ENCODE measurements around the gene ZC3H10. TPM values are rescaled to one million over a fixed set of nuclear protein-coding genes. Genes with fewer than 3 reads are reported as not detected.
A peak's percentile ranks its signal among the peaks of the same experiment; 100 is the strongest.

Gene ZC3H10
- total RNA-seq, 1 experiment from 2014 or later, result 11.3 TPM

- TF ChIP-seq FOXP4 (CRISPR knock-in tag; IDR thresholded peaks at IDR 0.05) (no peak), TP53 (CRISPR knock-in tag; IDR thresholded peaks at IDR 0.05) (peak; percentile 69; the same call in 1 of the 2 replicates), RORB (CRISPR knock-in tag; IDR thresholded peaks at IDR 0.05) (no peak), ETV6 (CRISPR knock-in tag; IDR thresholded peaks at IDR 0.05) (no peak; the same call in 1 of the 2 replicates)
These were observed 38.9 kb upstream of the ZC3H10 start (continued) for GRCh38 chr12:56078931-56079722.

GRCh38 chr12:56079723-56080555 lies 38.1 kb upstream of the ZC3H10 start, which contains the start of gene ERBB3:
Gene ERBB3 (plus strand): TSS chr12:56080165. CDS start chr12:56080301, 136 bp downstream.
- Mint-ChIP-seq H3K9me3 (no peaks in the 10 kb centered on the region), H3K4me3 (peak within 1 kb of the TSS; percentile 89), H3K27ac (peak within 1 kb of the TSS; percentile 98), H3K4me1 (peaks cover 23% of the 10 kb centered on the region), H3K27me3 (ENCODE audit: low read depth) (no peaks in the 10 kb centered on the region), H3K36me3 (peaks cover 12% of the 10 kb centered on the region)
- ChIA-PET POLR2A (interaction anchor here (0.6 to 2.9 kb wide), 14 partner anchors 25 to 938 kb away, joined by 3 to 34 read pairs (median 4); partner anchors contain the start of genes MYL6, PA2G4, RAB5B and RNF41), CTCF (interaction anchor here (0.6 to 2.6 kb wide), 25 partner anchors 10 to 350 kb away, joined by 3 to 16 read pairs (median 4); partner anchors contain the start of genes ESYT1, ORMDL2, PA2G4 and RAB5B)
- peak; percentile 82 for DNase-seq (ENCODE audit: low spot score)
- ATAC-seq, result peak; percentile 49
- TF ChIP-seq RELA (CRISPR knock-in tag; IDR thresholded peaks at IDR 0.05; ENCODE audit: borderline replicate concordance), result no peak
- no peak for TF ChIP-seq NFYB (CRISPR knock-in tag; conservative IDR thresholded peaks at IDR 0.05; ENCODE audit: low read depth)
- TF ChIP-seq, protein P1, sequence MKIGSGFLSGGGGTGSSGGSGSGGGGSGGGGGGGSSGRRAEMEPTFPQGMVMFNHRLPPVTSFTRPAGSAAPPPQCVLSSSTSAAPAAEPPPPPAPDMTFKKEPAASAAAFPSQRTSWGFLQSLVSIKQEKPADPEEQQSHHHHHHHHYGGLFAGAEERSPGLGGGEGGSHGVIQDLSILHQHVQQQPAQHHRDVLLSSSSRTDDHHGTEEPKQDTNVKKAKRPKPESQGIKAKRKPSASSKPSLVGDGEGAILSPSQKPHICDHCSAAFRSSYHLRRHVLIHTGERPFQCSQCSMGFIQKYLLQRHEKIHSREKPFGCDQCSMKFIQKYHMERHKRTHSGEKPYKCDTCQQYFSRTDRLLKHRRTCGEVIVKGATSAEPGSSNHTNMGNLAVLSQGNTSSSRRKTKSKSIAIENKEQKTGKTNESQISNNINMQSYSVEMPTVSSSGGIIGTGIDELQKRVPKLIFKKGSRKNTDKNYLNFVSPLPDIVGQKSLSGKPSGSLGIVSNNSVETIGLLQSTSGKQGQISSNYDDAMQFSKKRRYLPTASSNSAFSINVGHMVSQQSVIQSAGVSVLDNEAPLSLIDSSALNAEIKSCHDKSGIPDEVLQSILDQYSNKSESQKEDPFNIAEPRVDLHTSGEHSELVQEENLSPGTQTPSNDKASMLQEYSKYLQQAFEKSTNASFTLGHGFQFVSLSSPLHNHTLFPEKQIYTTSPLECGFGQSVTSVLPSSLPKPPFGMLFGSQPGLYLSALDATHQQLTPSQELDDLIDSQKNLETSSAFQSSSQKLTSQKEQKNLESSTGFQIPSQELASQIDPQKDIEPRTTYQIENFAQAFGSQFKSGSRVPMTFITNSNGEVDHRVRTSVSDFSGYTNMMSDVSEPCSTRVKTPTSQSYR (CRISPR knock-in tag; IDR thresholded peaks at IDR 0.05), result 0 out of 2 replicates have a peak, but pooled peaks have one; percentile 20
- TF ChIP-seq, protein P2, sequence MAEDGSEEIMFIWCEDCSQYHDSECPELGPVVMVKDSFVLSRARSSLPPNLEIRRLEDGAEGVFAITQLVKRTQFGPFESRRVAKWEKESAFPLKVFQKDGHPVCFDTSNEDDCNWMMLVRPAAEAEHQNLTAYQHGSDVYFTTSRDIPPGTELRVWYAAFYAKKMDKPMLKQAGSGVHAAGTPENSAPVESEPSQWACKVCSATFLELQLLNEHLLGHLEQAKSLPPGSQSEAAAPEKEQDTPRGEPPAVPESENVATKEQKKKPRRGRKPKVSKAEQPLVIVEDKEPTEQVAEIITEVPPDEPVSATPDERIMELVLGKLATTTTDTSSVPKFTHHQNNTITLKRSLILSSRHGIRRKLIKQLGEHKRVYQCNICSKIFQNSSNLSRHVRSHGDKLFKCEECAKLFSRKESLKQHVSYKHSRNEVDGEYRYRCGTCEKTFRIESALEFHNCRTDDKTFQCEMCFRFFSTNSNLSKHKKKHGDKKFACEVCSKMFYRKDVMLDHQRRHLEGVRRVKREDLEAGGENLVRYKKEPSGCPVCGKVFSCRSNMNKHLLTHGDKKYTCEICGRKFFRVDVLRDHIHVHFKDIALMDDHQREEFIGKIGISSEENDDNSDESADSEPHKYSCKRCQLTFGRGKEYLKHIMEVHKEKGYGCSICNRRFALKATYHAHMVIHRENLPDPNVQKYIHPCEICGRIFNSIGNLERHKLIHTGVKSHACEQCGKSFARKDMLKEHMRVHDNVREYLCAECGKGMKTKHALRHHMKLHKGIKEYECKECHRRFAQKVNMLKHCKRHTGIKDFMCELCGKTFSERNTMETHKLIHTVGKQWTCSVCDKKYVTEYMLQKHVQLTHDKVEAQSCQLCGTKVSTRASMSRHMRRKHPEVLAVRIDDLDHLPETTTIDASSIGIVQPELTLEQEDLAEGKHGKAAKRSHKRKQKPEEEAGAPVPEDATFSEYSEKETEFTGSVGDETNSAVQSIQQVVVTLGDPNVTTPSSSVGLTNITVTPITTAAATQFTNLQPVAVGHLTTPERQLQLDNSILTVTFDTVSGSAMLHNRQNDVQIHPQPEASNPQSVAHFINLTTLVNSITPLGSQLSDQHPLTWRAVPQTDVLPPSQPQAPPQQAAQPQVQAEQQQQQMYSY (CRISPR knock-in tag; IDR thresholded peaks at IDR 0.05), result peak; percentile 73
- no peak for TF ChIP-seq ZNF232 (CRISPR knock-in tag; IDR thresholded peaks at IDR 0.05)
- no peak for TF ChIP-seq TCF7 (CRISPR knock-in tag; IDR thresholded peaks at IDR 0.05; ENCODE audit: low read depth)
- no peak for TF ChIP-seq ARID4B (CRISPR knock-in tag; IDR thresholded peaks at IDR 0.05; ENCODE audit: borderline replicate concordance)
- TF ChIP-seq ERG (CRISPR knock-in tag; IDR thresholded peaks at IDR 0.05), result no peak
- TF ChIP-seq, protein P3, sequence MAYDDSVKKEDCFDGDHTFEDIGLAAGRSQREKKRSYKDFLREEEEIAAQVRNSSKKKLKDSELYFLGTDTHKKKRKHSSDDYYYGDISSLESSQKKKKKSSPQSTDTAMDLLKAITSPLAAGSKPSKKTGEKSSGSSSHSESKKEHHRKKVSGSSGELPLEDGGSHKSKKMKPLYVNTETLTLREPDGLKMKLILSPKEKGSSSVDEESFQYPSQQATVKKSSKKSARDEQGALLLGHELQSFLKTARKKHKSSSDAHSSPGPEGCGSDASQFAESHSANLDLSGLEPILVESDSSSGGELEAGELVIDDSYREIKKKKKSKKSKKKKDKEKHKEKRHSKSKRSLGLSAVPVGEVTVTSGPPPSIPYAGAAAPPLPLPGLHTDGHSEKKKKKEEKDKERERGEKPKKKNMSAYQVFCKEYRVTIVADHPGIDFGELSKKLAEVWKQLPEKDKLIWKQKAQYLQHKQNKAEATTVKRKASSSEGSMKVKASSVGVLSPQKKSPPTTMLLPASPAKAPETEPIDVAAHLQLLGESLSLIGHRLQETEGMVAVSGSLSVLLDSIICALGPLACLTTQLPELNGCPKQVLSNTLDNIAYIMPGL (CRISPR knock-in tag; IDR thresholded peaks at IDR 0.05), result peak; percentile 90
- TF ChIP-seq, protein P4, sequence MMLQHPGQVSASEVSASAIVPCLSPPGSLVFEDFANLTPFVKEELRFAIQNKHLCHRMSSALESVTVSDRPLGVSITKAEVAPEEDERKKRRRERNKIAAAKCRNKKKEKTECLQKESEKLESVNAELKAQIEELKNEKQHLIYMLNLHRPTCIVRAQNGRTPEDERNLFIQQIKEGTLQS (CRISPR knock-in tag; conservative IDR thresholded peaks at IDR 0.05), result 0 out of 2 replicates have a peak, but pooled peaks have one; percentile 16

Measured in WTC11 (cell line).